Tibial artery (tissue), 4 donors: ENCODE measurements around the gene UCN.
"Not testable (repeated sequence)": the region's sequence is repeated elsewhere in the genome, so short reads cannot be mapped to it uniquely, and the experiment has no call there.

Experiments used
- DNase-seq, 2 donors: peaks; one replicate each; pipeline ENCODE4 v3.0.0-alpha.2; 2019
- H3K27ac ChIP-seq, 2 donors: fragments of 200-600 bp; sonication (generic) in 1 of 2; 1 replicate in 1 of 2; 2 replicates in 1 of 2; pipeline ENCODE4 v1.5.1; 2018 to 2019; ENCODE audit warnings: mild to moderate bottlenecking in 1 of 2
- H3K27me3 ChIP-seq, 2 donors: fragments of 200-600 bp; sonication (generic) in 1 of 2; one replicate each; pipeline versions ENCODE4 v1.5.1 to v1.6.0; 2016 to 2019
- H3K36me3 ChIP-seq, 3 donors: fragments of 200-600 bp; sonication (generic) in 2 of 3; one replicate each; pipeline ENCODE4 v1.5.1; 2016 to 2019; ENCODE audit warnings: mild to moderate bottlenecking in 2 of 3
- H3K4me1 ChIP-seq, 4 donors: fragments of 200-600 bp; sonication (generic) in 2 of 4; 1 replicate in 3 of 4; 2 replicates in 1 of 4; pipeline ENCODE4 v1.5.1; 2016 to 2019
- H3K4me3 ChIP-seq, 2 donors: fragments of 200-600 bp; sonication (generic) in 1 of 2; 1 replicate in 1 of 2; 2 replicates in 1 of 2; pipeline ENCODE4 v1.5.1; 2018 to 2019; ENCODE audit warnings: mild to moderate bottlenecking in 2 of 2
- H3K9me3 ChIP-seq, 3 donors: fragments of 200-600 bp; sonication (generic) in 1 of 3; one replicate each; pipeline ENCODE4 v1.5.1; 2016 to 2019
- CTCF ChIP-seq, 2 experiments: fragments of 200-600 bp in 1 of 2; fragments of 450-650 bp in 1 of 2; IDR thresholded peaks; one replicate each; pipeline ENCODE4 v1.5.1; 2017 to 2019; ENCODE audit warnings: antibody characterized with exemption in 2 of 2, mild to moderate bottlenecking in 1 of 2, moderate library complexity in 1 of 2
- intact Hi-C: fragments of 100-400 bp; cut with DNase I; formaldehyde crosslinking; loops from one replicate; pipeline ENCODE4 v1.15.0; 2023; ENCODE audit warnings: low total_unique reads

UCN gene

GRCh38 chr2:27270670-27271069 is 37.6 kb downstream of the UCN start:
- Histone ChIP-seq H3K27me3 (peaks cover 0 to 31% of the 10 kb centered on the region in 2 donors), H3K4me3 (no peak overlapping the region), H3K27ac (no peak overlapping the region), H3K4me1 (no peaks in the 10 kb centered on the region), H3K36me3 (no peaks in the 10 kb centered on the region), H3K9me3 (no peaks in the 10 kb centered on the region)
- TF ChIP-seq CTCF (IDR thresholded peaks at IDR 0.05) = no peak
- no peak for DNase-seq
- intact Hi-C loops = no loop called here

- H3K36me3 ChIP-seq = no peaks in the 10 kb centered on the region
- no peak overlapping the region for H3K27ac ChIP-seq
- intact Hi-C loops = no loop called here
- no peaks in the 10 kb centered on the region for H3K9me3 ChIP-seq
- no peak for TF ChIP-seq CTCF (IDR thresholded peaks at IDR 0.05)
- peaks cover 0 to 31% of the 10 kb centered on the region in 2 donors for H3K27me3 ChIP-seq
- no peak overlapping the region for H3K4me3 ChIP-seq
- no peak for DNase-seq
- peaks cover 0 to 1% (median under 1%) of the 10 kb centered on the region in 4 donors for H3K4me1 ChIP-seq
These were observed 38.1 kb downstream of the UCN start for GRCh38 chr2:27270131-27270530.

- H3K27ac ChIP-seq, H3K9me3 ChIP-seq, intact Hi-C loops, H3K4me3 ChIP-seq, H3K36me3 ChIP-seq, DNase-seq: not testable (repeated sequence)
- peaks cover 0 to 44% of the 10 kb centered on the region in 2 donors for H3K27me3 ChIP-seq
- H3K4me1 ChIP-seq = peaks cover 0 to 20% (median 19%) of the 10 kb centered on the region in 4 donors
These were observed 39.9 kb downstream of the UCN start for GRCh38 chr2:27268296-27268695.

- intact Hi-C loops = no loop called here
These were observed 42.7 kb downstream of the UCN start for GRCh38 chr2:27265536-27265870.

GRCh38 chr2:27264753-27265535 is 43.3 kb downstream of the UCN start:
- peak in 1 of 2 donors; percentile 37 for DNase-seq
- peaks cover 0 to 76% of the 10 kb centered on the region in 2 donors for H3K27me3 ChIP-seq

More at GRCh38 chr2:27265536-27265870, 42.7 kb downstream of the UCN start:
- no peak overlapping the region for H3K27ac ChIP-seq
- peaks cover 0 to 72% of the 10 kb centered on the region in 2 donors for H3K27me3 ChIP-seq
- TF ChIP-seq CTCF (IDR thresholded peaks at IDR 0.05) = no peak
- DNase-seq = no peak
- peaks cover 0 to 38% (median 36%) of the 10 kb centered on the region in 4 donors for H3K4me1 ChIP-seq
- H3K36me3 ChIP-seq = no peaks in the 10 kb centered on the region
- no peak overlapping the region for H3K4me3 ChIP-seq
- H3K9me3 ChIP-seq = no peaks in the 10 kb centered on the region

More at GRCh38 chr2:27264753-27265535, 43.3 kb downstream of the UCN start:
- peak in 1 of 2 experiments; percentile 16 for TF ChIP-seq CTCF (IDR thresholded peaks at IDR 0.05)
- H3K4me1 ChIP-seq = peaks cover 0 to 38% (median 36%) of the 10 kb centered on the region in 4 donors
- H3K36me3 ChIP-seq = no peaks in the 10 kb centered on the region
- H3K9me3 ChIP-seq = no peaks in the 10 kb centered on the region
- intact Hi-C loops = no loop called here
- H3K27ac ChIP-seq = no peak overlapping the region
- peak overlapping the region; percentile 11 to 35 for H3K4me3 ChIP-seq
